Fibroblast of skin of left biceps (primary cell): ENCODE results near the gene CTDSP1.

Source experiments
- DNase-seq, 2 experiments: peaks; one replicate each; pipeline ENCODE4 v3.0.0-alpha.2; 2013; ENCODE audit warnings: low read depth in 2 of 2

The CTDSP1 gene

DNA sequence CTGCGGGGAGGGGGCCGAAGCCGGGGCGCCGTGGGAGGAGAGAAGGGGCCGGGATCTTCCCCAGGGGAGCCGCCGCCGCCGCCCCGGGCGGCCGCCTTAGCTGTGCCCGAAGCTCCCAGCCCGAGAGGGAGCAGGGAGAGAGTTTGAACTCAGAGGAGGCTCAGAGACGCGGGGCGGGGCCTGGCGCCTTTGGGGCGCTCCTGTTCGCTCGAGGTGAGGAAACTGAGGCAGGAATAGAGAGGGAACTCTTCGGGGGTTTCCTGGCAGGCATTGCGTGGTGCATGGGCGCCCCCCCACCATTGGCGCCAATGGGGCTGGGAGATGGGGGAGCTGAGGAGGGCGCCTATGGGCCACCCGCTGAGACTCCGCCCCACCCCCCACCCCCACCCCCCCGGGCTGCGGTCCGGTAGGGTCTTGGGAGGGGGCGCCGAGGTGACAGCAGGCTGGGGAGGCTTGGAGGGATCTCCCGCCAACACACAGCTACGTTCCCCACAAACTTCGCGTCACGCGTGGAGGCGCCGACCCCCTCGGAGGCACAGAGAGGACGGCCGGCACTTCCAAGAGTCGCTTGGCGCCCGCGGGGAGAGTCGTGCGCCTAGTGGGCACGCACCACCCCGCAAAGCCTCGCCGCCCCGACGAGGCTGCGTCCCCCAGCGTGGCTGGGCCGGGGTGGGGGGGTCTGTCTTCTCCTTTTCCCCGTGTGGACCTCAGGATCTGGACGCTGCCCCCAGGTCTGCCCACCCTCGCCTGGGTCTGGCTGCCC lies 680 bp downstream of the CTDSP1 start:
- DNase-seq: no peak

DNA sequence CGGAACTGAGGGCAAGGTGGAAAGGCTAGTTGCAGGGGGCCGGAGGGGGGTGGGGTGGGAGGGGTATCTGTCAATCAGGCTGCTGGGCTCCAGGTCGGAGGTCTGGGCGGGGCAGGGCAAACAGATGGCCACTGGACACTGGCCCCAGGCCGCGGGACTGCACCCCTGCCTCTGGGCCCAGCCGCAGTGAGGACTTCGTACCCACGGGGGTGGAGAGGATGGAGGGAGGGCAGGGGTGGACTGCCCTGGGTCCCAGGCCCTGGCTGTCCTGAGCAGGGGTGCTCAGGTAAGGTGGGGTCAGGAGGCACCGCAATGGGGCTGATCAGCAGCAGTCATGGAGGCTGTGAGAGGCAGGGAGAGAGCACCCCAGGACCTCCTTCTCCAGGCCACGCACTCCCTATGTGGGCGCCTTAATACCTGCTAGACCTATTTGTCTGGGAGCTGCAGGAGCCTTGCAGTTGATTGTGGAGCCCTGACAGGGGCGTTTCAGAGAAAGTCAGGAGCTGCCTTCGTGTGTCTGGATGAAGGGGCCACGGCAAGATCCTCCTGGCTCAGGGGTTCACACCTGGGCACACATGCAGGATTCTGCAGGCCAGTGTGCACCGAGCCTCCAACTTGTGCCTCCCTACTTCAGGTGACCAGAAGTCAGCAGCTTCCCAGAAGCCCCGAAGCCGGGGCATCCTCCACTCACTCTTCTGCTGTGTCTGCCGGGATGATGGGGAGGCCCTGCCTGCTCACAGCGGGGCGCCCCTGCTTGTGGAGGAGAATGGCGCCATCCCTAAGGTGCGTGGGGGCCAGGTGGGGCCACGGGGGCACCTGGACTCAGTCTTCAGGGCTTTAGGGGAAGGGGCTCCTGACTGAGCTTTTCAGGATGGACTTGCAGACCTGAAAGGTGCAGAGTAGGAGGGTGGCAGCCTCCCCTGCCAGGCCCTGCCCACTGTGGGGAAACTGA lies 1.5 kb downstream of the CTDSP1 start:
- no peak for DNase-seq

DNA sequence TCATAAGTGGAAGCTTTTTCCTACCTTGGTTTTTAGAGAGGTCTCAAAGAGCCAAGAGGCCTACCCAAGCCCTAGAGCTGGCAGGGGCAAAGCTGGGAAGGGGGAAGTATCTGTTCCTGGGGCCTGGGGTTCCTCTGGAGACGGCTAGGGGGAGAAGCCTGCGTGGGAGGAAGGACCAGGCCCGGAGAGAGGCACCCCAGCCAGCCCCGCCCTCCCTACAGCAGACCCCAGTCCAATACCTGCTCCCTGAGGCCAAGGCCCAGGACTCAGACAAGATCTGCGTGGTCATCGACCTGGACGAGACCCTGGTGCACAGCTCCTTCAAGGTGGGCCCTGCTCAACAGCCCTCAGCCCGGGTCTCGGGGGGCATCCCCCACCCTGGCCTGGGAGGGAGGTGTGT lies 2.2 kb downstream of the CTDSP1 start:
- DNase-seq: no peak

DNA sequence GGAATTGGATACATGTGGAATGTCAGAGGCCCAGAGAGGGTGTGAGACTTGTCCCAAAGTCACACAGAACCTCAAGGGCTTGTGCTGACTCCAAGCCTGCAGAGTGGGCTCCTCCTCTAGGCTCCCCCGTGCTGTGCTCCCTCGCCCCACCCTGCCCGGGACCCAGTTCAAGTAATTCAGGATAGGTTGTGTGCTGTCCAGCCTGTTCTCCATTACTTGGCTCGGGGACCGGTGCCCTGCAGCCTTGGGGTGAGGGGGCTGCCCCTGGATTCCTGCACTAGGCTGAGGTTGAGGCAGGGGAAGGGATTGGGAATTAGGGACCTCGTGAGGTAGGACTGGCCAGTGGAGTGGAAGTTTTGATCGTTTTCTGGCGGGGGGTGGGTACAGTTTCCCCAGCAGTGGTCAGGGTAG lies 2.8 kb downstream of the CTDSP1 start:
- no peak for DNase-seq

DNA sequence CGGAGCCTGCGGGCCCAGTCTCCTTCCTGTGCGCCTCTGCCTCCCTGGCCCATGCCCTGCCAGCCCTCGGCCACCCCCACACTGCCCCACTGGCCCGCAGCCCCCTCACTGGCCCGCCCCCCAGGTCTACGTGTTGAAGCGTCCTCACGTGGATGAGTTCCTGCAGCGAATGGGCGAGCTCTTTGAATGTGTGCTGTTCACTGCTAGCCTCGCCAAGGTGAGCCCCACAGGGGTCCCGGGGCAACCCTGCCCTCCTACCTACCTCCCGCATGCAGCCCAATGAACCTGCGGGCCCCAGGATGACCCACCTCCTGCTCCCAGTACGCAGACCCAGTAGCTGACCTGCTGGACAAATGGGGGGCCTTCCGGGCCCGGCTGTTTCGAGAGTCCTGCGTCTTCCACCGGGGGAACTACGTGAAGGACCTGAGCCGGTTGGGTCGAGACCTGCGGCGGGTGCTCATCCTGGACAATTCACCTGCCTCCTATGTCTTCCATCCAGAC lies 3.3 kb downstream of the CTDSP1 start:
- no peak for DNase-seq

DNA sequence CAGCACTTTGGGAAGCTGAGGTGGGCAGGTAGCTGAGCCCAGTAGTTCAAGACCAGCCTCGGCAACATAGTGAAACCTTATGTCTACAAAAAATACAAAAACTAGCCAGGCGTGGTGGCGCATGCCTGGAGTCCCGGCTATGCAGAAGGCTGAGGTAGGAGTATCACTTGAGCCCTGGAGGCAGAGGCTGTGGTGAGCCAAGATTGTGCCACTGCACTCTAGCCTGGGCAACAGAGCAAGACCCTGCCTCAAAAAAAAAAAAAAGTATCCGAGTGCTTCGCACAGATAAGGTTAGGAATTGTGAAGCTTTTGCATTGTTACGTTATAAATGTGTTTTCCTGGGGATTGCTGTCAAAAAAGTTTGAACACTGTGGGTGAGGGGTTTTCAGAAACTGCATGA lies 4.1 kb downstream of the CTDSP1 start:
- no peak for DNase-seq

DNA sequence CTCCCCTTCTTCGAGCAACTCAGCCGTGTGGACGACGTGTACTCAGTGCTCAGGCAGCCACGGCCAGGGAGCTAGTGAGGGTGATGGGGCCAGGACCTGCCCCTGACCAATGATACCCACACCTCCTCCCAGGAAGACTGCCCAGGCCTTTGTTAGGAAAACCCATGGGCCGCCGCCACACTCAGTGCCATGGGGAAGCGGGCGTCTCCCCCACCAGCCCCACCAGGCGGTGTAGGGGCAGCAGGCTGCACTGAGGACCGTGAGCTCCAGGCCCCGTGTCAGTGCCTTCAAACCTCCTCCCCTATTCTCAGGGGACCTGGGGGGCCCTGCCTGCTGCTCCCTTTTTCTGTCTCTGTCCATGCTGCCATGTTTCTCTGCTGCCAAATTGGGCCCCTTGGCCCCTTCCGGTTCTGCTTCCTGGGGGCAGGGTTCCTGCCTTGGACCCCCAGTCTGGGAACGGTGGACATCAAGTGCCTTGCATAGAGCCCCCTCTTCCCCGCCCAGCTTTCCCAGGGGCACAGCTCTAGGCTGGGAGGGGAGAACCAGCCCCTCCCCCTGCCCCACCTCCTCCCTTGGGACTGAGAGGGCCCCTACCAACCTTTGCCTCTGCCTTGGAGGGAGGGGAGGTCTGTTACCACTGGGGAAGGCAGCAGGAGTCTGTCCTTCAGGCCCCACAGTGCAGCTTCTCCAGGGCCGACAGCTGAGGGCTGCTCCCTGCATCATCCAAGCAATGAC lies 4.8 kb downstream of the CTDSP1 start:
- no peak for DNase-seq

DNA sequence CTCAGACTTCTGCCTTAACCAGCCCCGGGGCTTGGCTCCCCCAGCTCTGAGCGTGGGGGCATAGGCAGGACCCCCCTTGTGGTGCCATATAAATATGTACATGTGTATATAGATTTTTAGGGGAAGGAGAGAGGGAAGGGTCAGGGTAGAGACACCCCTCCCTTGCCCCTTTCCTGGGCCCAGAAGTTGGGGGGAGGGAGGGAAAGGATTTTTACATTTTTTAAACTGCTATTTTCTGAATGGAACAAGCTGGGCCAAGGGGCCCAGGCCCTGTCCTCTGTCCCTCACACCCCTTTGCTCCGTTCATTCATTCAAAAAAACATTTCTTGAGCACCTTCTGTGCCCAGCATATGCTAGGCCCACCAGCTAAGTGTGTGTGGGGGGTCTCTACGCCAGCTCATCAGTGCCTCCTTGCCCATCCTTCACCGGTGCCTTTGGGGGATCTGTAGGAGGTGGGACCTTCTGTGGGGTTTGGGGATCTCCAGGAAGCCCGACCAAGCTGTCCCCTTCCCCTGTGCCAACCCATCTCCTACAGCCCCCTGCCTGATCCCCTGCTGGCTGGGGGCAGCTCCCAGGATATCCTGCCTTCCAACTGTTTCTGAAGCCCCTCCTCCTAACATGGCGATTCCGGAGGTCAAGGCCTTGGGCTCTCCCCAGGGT lies 5.5 kb downstream of the CTDSP1 start:
- DNase-seq: no peak

DNA sequence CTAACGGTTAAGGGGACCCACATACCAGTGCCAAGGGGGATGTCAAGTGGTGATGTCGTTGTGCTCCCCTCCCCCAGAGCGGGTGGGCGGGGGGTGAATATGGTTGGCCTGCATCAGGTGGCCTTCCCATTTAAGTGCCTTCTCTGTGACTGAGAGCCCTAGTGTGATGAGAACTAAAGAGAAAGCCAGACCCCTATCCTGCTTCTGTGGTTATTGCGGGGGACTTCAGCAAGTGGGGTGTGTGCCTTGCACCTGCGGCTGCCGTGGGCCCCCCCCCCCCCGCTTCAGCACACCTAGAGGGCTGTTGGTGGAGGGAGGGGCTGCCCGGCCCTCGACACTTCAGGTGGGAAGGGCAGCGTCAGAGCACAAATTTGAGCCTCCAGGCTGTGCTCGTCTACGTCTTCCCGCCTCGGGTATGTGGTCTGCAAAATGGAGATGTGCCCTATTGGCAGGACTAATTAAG lies 6.1 kb downstream of the CTDSP1 start:
- DNase-seq: no peak

DNA sequence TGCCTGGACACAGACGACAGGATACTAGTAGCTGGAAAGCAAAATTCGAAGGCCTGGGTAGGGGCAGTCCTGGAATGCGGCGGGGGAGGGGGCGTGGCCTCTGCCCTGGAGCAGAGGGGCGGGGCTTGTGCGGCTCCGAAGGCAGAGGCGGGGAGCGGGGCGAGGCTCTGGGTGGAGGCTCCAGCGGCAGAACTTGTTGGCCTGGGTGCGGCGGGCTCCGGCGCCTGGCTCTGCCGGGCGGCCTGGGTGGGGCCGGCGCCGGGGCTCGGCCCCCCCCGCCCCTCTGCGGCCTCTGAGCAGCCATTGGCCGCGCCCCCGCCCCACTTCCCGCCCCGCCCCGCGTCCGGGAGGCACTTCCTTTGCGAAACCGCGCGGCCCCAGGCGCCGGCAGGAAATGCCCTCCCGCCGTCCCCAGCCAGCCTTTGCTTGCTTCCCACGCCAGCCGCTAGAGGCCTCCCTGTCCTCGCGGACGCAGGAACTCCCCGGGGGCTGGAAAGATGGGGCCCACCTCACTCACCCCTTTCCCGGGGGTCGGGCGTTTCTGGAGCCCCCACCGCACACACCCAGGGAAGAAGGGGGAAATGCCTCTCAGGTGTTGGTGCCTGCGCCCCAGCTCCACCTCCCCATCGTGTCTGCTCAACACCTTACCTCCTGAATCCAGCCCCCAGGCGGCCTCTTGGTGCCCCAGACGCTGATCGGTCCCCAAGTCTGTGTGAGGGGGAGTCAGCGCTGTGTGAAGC lies 6.7 kb downstream of the CTDSP1 start:
- peak; percentile 85 to 86 for DNase-seq

DNA sequence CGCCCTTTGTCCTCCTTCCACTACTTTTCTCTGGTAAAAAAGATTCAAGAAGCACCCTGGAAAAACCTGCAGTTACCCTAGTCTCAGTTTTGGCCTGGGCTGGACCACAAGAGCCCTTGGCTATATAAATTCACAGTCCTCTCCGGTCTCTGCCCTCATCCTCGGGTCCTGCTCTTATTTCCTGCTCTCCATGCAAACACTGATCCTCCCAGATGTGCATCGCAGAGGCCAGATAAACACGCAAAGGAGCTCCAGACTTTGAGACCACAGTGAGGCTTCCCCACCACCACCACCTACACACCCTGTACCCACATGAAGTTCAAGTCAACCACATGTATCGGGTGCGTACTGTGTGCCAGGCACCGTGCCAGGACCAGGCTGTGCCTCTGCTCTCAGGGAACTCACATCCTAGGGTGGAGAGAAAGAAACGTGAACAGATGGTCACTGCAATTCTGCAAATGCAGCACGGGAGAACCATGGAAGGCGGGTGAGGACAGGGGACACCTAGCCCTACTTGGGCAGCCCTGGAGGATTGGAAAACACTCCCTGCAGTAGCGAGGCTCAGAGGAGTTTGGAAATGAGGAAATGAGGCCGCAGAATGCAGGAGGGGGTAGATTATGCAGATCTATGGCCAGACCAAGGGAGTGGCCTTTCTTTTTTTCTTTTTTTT lies 7.4 kb downstream of the CTDSP1 start:
- no peak for DNase-seq

DNA sequence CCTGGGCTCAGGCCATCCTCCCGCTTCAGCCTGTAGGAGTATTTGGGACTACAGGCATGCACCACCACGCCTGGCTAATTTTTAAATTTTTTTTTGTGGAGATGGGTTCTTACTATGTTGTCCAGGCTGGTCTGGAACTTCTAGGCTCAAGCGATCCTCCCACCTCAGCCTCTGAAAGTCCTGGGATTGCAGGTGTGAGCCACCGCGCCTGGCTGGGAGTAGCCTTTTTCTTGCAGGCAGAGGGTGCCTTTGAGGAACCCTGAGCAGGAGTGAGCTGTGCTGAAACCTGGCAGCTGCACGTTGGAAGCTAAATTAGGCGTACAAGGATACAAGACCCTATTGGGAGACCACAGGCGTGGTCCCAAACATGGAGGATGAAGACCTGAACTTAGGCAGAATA lies 8.0 kb downstream of the CTDSP1 start:
- no peak for DNase-seq

DNA sequence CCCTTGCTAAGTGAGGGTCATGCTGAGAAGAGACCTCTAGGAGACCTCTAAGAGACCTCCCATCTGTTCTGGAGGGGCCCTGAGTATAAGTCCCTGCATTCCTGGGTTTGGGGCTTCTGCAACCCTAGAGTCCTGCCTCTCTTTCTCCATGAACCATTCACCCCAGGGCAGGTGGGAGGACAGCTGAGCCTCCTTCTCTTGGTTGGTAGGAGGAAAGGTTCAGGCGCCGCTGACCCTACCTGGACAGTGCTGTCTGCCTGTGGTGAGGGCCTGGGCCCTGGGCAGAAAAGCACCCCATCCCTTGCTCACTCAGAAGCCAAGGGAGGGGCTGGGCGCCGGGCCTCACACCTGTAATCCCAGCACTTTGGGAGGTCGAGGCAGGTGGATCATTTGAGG lies 18.7 kb downstream of the CTDSP1 start:
- no peak for DNase-seq

DNA sequence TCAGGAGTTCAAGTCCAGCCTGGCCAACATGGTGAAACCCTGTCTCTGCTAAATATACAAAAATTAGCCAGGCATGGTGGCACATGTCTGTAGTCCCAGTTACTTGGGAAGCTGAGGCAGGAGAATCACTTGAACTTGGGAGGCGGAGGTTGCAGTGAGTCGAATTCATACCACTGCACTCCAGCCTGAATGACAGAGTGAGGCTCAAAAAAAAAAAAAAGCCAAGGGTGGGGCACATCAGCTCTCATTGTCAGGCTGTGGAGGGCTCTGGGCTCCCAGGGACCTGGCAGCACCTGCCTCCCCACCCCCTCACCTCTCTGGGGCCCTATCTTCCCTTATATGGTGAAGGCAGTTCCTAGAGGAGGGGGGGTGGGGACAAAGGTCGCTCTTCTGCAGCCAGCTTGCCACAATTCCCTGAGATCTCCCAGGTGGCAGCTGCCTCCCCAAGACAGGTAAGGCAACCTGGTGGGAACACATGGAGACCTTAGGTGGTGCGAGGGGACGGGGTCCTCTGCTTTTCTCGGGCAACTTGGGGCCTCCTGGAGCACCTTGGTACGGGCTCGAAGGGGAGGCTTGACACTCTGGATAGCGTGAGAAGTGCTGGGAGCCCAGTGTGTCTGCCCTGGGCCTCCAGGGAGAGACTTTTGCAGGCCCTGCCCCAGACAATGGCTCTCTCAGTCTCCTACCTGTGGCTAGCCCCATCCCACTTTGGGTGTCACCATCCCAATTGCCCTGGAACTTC lies 19.2 kb downstream of the CTDSP1 start, which contains the start of gene VIL1:
Gene VIL1, plus strand, starts transcription at position 407 of the 742 bp plus-strand sequence. CDS start 4,656 bp downstream, outside the sequence.
- no peak for DNase-seq

DNA sequence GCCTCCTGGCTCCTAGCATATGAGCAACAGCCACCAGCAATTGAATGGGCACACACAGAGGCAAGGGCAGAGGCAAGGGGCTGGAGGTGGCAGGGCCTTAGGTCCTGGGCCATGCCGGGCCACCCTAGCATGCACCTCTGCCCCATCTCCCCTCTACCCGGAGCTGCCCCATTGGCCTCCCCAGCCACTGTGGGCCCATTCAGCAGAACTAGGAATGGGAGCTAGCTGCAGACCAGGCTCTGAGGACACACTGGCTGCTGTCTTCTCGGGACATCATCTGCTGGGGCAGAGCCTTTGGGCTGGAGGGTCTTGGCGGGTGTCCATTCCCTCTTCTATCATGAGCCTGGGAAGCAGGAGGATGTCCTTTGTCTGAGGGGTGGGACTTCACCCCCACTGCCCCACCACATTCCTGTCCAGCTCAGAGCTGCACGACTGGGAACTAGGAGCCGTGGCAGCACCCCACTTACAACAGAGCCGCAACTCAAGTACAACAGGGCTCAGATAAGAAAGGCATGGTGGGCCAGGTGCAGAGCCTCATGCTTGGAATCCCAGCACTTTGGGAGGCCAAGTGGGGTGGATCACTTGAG lies 20.1 kb downstream of the CTDSP1 start:
- DNase-seq: no peak

DNA sequence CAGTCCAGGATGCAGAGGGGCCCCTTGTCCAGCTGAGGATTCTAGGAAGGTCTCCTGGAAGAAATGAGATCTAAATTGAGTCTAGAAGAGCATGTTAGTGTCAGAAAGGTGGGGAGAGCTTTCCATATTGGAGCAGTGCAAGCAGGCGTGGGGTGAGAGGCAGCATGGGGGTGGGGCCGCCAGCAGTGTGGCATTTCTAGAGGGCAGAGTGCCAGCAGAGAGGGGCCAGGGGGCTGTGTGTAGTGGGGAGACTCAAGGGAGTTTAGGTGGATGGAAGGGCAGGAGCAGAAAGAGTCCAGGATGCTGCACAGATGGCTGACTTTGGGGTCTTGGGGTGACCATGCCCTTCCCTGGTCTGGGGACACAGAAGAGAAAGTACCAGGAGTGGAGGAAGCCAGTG lies 21.4 kb downstream of the CTDSP1 start:
- DNase-seq: no peak

DNA sequence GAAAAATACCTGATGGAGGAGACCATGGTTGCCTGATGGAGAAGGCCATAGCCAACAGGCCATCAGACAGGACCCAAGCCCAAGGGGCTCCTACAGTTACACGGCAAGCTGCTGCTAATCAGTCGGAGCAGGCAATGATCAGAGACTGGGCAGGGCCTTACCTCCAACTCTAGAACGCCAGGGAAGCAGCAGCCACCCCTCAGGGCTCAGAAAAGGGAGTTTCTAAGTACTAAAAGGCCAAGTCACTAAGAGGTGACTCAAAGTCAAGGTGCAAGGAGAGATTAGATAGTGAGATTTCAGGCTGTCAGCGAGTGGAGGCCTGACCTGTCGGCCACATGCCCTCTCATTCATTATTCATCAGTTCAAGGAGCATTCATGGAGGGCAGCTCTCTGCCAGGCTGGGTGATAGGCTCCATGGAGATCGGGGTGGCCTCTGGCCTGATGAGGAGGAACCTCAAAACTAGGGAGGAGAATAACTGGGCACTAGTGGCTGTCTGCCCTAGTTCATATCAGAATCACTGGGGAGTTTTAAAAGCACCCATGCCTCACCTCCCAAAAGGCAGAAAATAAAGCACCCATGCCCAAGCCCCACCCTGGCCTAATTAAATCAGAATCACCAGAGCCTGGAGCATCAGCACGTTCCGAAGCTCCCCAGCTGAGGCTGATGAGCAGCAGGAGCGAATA lies 22.9 kb downstream of the CTDSP1 start:
- DNase-seq: no peak

DNA sequence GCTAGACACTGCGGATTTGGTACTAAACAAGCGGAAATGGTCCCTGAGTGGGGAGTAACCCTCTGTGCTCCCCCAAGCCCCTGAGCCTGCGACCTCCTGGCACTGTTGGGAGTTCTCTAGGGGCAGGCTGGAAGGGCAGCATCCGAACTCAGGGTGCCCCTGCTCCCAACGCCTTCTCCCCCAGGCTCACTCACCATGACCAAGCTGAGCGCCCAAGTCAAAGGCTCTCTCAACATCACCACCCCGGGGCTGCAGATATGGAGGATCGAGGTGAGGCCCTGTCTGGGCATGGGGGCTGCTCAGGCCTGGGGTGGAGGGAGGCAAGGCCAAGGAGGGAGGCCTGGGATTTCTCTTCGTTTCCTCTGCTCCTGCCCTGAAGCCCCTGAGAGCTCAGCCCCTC lies 23.9 kb downstream of the CTDSP1 start:
- DNase-seq: no peak
